Upper lobe of left lung (tissue), 4 donors: Measurements from ENCODE around the gene ITGA1.

Experiments
- CTCF ChIP-seq, 6 experiments: fragments of 450-650 bp in 4 of 6; fragments of 200-600 bp in 2 of 6; sonication (generic) in 2 of 6; IDR thresholded peaks; one replicate each; pipeline ENCODE4 v1.5.1; 2016 to 2019; ENCODE audit warnings: antibody characterized with exemption in 6 of 6
- EP300 ChIP-seq, 4 donors: sonication (generic); formaldehyde crosslinking; IDR thresholded peaks; one replicate each; pipeline ENCODE4 v1.5.1; 2017; ENCODE audit warnings: antibody characterized with exemption in 4 of 4, control low read depth in 2 of 4
- POLR2A ChIP-seq, 4 donors: fragments of 450-650 bp; IDR thresholded peaks; one replicate each; pipeline ENCODE4 v1.5.1; 2016 to 2017; ENCODE audit warnings: antibody characterized with exemption in 4 of 4, mild to moderate bottlenecking in 2 of 4
- POLR2AphosphoS5 ChIP-seq, 2 donors: sonication (generic); formaldehyde crosslinking; IDR thresholded peaks; one replicate each; pipeline ENCODE4 v1.5.1; 2017; ENCODE audit warnings: antibody characterized with exemption in 2 of 2

- TF ChIP-seq POLR2A (IDR thresholded peaks at IDR 0.05) (no peak), CTCF (IDR thresholded peaks at IDR 0.05) (no peak), EP300 (IDR thresholded peaks at IDR 0.05) (no peak), POLR2AphosphoS5 (IDR thresholded peaks at IDR 0.05) (no peak)
Observed at GRCh38 chr5:52887066-52887465, 99.3 kb downstream of the ITGA1 start.
